ENCODE results near the gene GALT.
"Not testable (repeated sequence)": the region's sequence is repeated elsewhere in the genome, so short reads cannot be mapped to it uniquely, and the experiment has no call there.

The GALT gene

DNA sequence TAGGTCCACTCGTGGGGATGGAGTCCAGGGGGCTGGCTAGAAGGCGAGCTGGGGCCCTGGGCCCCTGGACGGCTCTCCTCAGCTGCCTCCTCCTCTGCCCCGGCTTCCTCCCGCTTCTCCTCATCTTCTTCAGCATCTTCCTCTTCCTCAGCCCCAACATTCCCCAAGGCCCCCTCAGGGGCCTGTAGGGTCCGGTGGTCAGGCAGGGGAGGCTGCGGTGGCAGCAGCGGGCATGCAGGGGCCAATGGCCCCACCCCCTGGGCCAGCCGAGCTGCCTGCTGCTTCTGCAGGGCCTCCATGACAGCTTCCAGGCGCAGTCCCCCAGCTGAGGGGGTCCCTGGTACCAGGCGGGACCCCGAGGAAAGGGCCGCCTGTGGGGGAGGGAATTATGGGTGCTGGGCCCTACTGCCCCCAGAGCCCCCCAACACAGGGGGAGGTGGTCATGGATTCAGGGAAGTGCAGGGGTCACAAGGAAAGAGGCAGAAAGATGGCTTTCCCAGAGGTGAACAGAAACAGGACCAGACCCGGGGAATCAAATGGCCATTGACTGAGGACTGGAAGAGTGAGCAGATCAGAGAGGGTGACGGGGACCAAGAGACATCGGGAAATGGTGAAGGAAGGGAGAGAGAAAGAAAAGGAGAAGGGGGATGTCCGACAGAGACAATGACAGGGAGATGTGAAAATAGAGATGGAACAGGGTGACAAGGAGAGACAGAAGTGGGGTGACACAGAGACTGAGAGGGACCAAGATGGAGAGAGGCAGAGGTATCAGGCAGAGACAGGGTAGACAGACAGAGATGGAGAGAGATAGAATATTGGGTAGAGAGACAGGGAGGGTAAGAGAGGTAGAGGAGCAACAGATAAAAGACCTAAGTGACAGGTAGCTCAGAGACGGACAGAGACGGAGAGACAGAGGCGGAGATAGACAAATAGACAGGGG lies 18.5 kb upstream of the GALT start:
- ATAC-seq = no peak
- no peak for DNase-seq

DNA sequence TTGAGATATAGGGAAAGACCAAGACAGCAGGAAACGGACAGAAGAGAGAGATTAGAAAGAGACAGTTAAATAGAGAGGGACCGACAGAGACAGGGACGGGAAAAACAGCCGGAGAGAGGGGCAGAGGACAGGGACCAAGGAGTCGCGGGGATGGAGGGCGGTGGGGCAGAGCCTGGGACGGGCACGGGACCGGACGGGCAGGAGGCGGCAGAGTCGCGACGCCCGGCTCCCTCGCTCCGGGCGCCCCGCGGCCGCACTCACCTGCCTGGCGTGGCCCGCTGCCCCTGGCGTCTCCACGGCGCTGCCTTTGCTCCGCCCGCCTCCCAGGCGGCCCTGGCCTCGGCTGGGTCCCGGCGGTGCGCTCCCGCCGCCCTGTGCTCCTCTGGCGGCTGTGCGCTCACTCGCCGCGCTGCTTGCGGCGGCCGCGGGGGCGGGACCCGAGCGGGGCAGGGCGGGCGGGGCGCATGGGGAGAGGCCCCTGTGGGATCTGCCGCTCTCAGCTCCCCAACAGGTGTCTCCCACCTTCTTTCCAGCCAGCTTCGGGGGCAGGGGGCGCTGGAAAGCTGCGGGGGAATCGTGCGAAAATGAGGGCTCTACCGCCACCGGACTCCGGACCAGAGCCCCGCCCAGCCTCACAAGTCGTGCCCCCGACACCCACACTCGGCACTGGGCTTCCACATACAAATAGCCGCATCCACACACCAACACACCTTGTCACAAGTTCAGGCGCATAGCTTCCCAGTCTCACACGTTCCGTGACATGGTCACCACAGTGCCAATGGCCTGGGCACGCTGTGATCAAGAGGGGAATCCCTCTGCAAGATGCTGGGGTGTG lies 17.6 kb upstream of the GALT start, which contains the start of gene ARID3C:
ARID3C (minus strand) TSS at position 411 of the 835 bp plus-strand sequence. CDS start 1,052 bp downstream, outside the sequence.
- DNase-seq (peak; percentile 55), ATAC-seq (peak; percentile 72)

DNA sequence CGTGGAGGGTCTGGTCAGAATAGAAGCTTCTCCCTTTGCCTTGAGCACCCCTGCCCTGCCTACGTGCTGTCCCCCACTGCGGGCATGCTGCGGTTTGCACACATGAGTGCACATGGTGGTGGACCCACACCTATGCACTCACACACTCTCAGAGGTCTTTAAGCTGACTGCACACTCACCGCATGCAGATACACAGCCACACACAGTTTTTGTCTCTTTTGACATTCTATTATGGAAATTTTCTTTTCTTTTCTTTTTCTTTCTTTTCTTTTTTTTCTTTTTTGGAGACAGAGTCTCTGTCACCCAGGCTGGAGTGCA lies 17.0 kb upstream of the GALT start:
- ATAC-seq = no peak
- DNase-seq = no peak

DNA sequence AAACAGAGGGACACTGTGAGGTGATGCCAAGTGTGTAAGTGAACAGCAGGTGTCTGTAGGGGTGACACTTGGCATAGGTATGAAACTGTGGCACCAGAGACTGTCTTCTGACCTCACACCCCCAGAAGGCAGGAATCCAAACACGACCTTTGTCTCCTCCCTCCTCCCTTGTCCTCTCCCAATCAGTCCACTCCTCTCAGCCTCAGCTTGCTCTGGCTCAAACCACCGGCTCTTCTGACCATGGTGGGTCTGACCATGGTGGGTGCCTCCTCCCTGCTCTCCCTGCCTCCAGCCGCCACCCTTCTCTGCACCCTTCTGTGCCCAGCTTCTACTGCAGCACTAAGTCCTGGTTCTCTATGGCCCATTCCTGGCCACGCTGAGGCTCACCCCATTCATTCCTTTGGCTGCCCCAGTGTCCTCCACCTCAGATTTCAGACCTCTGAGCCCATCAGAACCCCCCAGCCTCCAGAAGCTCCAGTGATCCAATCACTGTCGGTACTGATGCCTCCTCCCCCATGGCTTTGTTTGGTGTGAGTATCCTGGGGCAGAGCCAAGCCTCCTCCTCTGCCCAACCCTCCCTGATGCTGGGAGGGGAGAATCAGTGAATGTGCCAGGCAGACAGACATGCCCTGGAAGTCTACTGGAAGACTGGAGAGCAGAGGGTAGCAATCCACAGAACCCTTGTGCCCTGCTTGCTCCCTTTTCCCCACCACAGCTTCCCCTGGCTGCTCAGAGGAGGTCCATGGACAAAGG lies 15.9 kb upstream of the GALT start:
- DNase-seq (no peak), ATAC-seq (no peak)

DNA sequence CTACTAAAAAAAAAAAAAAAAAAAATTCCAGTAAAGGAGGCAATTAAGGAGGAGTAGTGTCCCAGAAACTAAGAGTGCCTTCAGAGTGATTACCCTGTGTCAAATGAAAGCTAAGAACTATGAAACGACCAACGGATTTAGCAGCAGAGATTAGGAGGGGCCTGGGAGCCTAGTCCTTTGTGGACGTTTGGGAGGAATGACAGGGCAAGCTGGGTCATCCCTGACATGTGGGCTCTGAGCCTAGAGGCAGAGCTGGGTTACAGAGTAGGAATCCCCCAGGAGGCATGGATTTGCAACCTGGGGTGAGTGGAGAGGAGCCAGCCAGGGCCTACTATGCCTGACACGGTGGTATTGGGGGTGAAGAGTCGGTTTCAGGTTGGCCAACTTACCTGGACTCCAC lies 13.3 kb upstream of the GALT start:
- no peak for ATAC-seq
- no peak for DNase-seq

DNA sequence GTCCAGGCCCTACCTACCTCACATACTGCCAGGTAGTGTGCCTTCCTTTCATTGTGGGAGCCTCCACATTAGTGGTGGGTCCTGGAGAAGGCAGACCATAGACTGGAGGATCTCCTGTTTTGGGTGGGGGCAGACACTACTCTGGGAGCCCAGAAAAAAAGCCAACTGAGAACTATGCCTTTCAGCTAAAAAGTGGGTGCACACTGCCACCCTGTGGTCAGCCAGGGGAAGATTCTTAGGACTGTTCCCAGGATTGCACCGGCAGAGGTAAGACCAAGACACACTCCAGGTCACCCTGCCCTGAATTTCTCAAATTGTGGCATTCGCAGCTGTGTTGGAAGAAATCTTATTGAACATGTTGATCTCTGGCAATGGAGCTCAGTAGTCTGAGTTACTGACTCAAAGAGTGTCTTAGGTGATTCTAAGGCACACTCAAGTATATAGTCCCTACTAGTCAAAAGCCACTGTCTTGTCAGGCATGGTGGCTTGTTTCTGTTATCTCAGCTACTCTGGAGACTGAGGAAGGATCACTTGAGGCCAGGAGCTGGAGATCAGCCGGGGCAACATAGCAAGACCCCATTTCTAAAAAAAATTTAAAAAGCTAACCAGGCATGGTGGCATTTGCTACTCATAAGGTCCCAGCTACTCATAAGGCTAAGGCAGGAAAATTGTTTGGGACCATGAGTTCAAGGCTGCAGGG lies 12.5 kb upstream of the GALT start:
- peak; percentile 81 for DNase-seq
- no peak for ATAC-seq

DNA sequence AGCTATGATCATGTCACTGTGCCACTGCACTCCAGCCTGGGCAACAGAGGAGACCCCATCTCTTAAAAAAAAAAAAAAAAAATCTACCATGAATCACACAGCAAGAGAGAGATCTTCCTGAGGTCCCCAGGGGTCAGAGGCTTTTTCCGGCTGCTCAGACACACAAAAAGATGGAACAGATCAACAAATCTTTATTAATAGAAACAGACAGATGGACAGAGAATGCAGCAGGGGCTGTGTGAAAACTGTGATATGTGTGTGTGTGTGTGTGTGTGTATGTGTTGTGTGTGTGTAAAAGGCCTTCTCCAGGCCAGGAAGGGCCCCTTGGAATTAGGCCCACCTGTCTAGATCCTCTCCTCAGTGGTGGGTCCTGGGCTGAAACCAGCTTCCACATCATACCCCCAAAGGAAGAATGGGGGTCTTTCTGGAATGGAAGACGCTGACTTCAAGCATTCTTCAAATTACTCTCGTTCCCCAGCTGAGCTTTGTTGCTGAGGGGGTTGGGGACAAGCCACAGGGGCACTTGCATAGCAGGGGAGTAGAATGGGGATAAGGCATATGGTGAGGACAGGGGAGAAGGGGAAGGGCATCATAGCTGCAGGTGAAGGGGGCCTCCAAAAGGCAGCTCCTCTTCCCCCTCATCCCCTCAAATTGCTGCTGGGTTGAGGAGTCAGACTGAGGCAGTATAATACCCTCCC lies 11.8 kb upstream of the GALT start:
- ATAC-seq = no peak
- DNase-seq = no peak

DNA sequence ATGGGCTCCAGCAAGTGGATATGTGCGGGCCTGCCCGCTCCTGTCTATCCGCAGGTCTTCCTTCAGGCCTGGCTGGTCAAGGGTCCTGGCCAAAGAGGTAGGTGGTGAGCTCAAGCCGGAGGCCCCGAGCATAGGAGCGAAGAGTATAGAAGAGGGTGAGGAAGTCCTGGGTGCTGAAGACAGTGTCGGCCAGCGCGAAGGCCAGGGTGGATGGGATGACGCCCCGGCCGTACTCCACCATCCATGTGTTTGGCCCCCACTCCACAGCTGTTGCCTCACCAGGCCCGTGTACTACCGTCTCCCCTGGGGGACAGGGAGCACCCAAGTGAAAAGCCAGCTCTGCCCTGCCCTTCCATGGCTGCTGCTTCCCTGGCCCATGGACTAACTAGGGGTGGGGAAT lies 10.9 kb upstream of the GALT start:
- ATAC-seq = no peak

DNA sequence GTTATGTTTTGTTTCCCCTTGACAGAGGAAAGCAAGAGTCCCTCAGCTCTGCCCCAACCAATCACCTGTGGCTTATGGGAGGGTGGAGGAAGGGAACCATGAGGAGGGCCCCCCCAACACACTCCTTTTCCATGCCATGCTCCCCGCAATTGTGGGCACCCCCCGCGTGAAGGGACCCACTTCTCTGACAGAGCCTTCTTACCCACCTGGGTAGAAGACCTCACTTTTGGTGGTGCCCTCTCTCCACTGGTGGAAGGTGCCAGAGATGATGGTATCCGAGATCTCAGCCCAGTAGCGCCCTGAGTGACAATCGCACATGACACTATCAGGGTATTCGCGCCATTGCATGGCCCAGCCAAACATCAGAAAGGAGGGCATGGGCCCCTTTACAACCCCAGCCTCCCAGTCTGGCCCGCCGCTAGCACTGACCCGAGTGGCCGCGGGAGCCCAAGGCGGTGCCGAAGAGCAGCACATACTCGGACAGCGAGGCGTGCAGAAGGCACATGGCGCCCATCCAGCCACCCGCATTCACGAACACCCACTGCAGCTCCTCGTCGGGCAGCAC lies 9.6 kb upstream of the GALT start:
- ATAC-seq (no peak), DNase-seq (peak; percentile 33)

More for the DNA sequence above, 10.9 kb upstream of the GALT start:
- DNase-seq = no peak

DNA sequence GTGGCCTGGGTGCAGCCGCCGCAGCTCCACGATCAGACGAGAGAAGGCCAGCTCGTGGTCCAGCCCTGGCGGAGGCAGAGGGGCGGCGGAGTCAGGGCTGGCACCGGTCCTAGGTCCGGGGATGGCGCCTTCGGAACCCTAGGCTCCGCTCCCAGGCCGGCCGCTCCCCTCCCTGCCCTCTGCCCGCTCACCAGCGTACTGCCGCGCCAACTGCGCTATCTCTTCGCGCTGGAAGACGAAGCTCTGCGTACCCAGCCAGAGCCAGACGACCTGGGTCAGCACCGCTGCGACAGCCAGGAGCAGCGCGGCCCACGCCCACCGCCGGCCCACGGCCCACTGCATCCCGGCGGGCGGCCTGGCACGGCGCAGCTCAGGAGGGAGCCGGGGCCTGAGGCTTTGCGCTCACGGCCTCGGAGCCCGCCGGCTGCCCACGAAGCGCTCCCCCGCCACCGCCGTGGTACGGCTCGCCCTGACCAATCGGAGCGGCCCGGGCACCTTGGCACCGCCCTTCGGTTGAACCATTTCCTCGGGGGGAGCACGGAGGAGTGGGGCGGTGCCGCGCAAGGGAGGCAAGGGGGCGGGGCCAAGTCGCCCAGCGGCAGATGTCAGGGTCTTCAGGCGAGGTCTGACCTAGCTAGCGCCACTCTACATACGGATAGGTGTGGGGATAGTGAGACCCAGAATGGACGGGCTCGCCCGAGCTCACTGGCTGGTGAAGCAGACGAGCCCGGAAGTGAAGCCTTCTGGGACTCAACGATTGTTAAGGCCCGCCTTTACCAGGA lies 8.9 kb upstream of the GALT start, which contains the start of gene SIGMAR1:
SIGMAR1 (minus strand) TSS at position 432 of the 782 bp plus-strand sequence; CDS start at position 342, 90 bp downstream.
- peak; percentile 92 for ATAC-seq
- DNase-seq = peak; percentile 96

DNA sequence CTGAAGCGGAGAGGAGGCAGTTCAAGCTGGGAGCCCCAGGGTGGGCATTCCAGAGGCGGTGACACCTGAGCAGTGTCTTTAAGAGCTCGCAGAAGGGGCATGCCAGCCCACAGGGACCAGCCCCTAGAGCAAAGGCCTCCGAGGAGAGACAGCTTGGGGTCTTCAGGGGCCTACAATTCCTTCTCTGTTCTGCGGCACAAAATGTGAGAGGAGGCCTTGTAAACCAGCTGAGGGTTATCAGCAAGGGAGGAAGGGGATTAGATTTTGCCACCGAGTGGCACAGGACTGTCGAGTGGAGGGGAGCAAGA lies 8.4 kb upstream of the GALT start:
- no peak for ATAC-seq
- DNase-seq = no peak

DNA sequence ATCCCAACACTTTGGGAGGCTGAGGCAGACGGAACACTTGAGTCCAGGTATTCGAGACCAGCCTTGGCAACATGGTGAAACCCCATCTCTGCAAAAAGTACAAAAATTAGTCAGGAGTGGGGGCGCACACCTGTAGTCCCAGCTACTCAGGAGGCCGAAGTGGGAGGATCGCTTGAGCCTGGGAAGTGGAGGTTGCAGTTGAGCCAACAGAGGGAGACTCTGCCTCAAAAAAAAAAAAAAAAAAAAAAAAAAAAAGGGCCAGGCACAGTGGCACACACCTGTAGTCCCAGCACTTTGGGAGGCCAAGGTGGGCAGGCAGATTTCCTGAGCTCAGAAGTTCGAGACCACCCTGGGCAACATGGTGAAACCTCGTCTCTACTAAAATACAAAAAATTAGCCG lies 7.2 kb upstream of the GALT start:
- not testable (repeated sequence) for ATAC-seq, DNase-seq

DNA sequence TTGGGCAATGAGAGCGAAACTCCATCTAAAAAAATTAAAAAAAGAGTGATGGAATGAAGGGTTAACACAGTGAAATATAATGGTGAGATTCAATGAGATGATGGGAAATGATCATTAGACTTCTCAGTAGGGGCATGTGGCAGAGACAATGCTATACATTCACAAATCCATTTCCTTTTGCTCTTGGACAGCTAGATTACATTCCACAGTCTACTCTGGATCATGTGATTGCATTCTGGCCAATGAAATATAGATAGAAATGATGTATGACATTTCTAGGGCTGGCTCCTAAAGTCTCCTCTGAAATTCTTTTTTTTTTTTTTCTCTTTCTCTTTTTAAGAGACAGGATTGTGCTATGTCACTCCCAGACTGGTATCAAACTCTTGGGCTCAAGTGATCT lies 3.8 kb upstream of the GALT start:
- DNase-seq (no peak), ATAC-seq (no peak)

DNA sequence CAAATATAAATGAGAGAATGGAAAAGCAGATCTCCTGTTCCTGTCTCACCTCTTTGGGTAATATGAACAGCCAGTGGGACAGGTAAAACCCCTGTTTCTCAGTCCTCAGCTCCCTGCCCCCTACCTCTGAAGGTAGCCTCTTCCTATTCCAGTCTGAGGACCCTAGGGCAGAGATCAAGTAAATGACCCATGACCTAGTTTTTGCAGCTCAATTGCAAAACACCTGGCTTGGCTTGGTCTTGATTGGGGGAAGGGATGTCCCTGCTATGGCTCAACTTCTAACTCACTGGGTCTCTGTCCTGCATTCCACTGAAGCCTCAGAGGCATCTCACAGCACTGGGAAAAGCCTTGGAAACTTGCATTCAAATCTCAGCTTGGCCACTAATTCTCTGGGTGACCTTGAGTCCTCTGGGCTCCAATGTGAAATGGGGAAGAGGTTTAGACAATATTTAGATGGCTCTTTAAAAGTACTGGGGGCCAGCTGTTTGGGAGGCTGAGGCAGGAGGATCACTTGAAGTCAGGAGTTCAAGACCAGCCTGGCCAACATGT lies 1.6 kb upstream of the GALT start:
- DNase-seq (no peak), ATAC-seq (no peak)

DNA sequence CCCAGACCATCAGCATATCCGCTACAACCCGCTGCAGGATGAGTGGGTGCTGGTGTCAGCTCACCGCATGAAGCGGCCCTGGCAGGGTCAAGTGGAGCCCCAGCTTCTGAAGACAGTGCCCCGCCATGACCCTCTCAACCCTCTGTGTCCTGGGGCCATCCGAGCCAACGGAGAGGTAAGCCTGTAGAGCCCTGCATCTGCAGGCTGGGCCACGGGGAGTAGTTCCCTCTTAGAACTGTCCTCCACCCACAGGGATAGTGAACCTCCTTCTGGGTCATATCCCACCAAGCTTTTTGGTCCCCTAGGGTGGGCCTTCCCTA lies 569 bp downstream of the GALT start:
- DNase-seq (no peak), ATAC-seq (no peak)

DNA sequence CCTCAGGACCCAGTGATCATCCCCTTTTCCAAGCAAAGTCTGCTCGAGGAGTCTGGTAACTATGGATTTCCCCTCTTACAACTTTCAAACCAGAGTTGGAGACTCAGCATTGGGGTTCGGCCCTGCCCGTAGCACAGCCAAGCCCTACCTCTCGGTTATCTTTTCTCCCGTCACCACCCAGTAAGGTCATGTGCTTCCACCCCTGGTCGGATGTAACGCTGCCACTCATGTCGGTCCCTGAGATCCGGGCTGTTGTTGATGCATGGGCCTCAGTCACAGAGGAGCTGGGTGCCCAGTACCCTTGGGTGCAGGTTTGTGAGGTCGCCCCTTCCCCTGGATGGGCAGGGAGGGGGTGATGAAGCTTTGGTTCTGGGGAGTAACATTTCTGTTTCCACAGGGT lies 1.2 kb downstream of the GALT start:
- ATAC-seq (no peak), DNase-seq (no peak)

DNA sequence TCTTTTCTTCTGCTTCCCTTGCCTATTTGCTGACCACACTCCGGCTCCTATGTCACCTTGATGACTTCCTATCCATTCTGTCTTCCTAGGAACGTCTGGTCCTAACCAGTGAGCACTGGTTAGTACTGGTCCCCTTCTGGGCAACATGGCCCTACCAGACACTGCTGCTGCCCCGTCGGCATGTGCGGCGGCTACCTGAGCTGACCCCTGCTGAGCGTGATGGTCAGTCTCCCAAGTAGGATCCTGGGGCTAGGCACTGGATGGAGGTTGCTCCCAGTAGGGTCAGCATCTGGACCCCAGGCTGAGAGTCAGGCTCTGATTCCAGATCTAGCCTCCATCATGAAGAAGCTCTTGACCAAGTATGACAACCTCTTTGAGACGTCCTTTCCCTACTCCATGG lies 2.2 kb downstream of the GALT start:
- no peak for ATAC-seq
- DNase-seq = no peak

DNA sequence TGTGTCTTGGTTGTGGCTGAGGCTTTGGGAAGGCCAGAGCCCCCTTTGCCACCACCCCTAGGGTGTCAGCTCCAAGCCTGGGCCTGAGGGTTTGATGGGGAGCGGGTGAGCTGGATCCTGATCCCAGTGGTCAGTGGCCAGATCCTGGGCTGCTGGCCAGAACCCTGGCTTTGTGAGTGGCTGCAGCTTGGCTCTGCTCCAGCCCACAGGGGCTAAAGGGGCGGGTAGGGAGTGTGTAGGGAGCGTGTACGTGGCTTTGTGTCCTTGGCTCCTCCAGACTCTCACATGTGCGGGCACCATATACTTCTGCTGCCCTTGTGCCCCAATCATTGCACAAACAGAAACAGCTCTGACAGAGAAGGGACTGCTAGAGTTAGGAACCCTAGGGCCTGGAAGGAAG lies 4.3 kb downstream of the GALT start:
- DNase-seq (no peak), ATAC-seq (no peak)

DNA sequence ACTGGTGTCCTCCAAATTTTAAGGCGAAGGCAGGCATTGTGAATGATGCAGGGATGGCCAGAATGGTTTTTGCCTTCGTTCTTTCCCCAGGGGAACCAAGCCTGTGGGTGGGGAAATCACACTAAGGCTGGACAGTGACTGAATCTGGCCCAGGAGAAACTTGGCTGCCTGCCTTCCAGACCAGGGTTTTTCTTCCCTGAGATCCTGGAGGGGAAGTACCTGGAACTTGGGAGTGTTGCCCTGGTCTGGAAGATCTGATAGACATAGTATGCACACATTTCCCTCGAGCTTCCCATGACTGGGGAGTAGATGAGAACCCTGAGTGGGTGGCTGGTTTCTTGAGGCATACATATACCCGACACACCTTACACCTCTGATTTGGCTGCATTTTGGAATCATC lies 4.8 kb downstream of the GALT start:
- no peak for ATAC-seq

More for the DNA sequence above, 4.8 kb downstream of the GALT start:
- DNase-seq = no peak

Data from stimulated activated naive CD8-positive, alpha-beta T cell treated with anti-CD3 and anti-CD28 coated beads, Interleukin-15, Interleukin-2, amounts not matched to agents 100 U/mL and 50 U/mL, for 24 hours (primary cell).